Measurements from ENCODE around the gene CEP43. TPM values are rescaled to one million over a fixed set of nuclear protein-coding genes. Genes with fewer than 3 reads are reported as not detected.
"Not testable (repeated sequence)": the region's sequence is repeated elsewhere in the genome, so short reads cannot be mapped to it uniquely, and the experiment has no call there.

The CEP43 gene
- total RNA-seq, result 1 to 10 TPM; 4.4 to 8.3 (median 5.9) TPM

GRCh38 chr6:166999145-166999883, at the start of gene CEP43:
Gene CEP43, plus strand, starts transcription at chr6:166999397. Its CDS starts 16 bp downstream, at chr6:166999413.
- Histone ChIP-seq H3K27ac (peak within 1 kb of the TSS; percentile 54 to 79 (median 67)), H3K36me3 (no peaks in the 10 kb centered on the region), H3K27me3 (no peaks in the 10 kb centered on the region), H3K4me3 (peak within 1 kb of the TSS; percentile 66 to 97 (median 75)), H3K9me3 (no peaks in the 10 kb centered on the region), H3K4me1 (peaks cover 9 to 18% of the 10 kb centered on the region in 2 donors)
- no peak for TF ChIP-seq POLR2A (IDR thresholded peaks at IDR 0.05)
- TF ChIP-seq, protein P1, sequence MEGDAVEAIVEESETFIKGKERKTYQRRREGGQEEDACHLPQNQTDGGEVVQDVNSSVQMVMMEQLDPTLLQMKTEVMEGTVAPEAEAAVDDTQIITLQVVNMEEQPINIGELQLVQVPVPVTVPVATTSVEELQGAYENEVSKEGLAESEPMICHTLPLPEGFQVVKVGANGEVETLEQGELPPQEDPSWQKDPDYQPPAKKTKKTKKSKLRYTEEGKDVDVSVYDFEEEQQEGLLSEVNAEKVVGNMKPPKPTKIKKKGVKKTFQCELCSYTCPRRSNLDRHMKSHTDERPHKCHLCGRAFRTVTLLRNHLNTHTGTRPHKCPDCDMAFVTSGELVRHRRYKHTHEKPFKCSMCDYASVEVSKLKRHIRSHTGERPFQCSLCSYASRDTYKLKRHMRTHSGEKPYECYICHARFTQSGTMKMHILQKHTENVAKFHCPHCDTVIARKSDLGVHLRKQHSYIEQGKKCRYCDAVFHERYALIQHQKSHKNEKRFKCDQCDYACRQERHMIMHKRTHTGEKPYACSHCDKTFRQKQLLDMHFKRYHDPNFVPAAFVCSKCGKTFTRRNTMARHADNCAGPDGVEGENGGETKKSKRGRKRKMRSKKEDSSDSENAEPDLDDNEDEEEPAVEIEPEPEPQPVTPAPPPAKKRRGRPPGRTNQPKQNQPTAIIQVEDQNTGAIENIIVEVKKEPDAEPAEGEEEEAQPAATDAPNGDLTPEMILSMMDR (IDR thresholded peaks at IDR 0.05 in 4 of 5, conservative IDR thresholded peaks at IDR 0.05 in 1 of 5), result peak in 2 of 5 experiments; percentile 20 to 21
- peak; percentile 83 to 88 for DNase-seq
- ATAC-seq, result peak; percentile 95 to 96
- in situ Hi-C loops (cut with MboI; ENCODE audit: low sequenced_read_pairs in 4 of 4) (loop anchor here in 3 of 4 donors (25.0 kb wide), 1 partner anchor 212 kb away; no protein-coding TSS in a partner anchor), intact Hi-C loops (cut with DNase I; ENCODE audit: low total_unique reads) (loop anchor here (1.0 kb wide), 1 partner anchor 43 kb away; the partner anchor contains the start of gene RNASET2)

GRCh38 chr6:166949528-166950442, 49.4 kb upstream of the CEP43 start:
- Histone ChIP-seq H3K27ac (peak overlapping the region in 1 of 4 donors; percentile 26), H3K9me3 (no peaks in the 10 kb centered on the region), H3K4me3 (no peak overlapping the region), H3K36me3 (peaks cover 0 to 7% of the 10 kb centered on the region in 2 donors), H3K4me1 (no peaks in the 10 kb centered on the region), H3K27me3 (no peaks in the 10 kb centered on the region)
- DNase-seq, result no peak
- no peak for ATAC-seq
- TF ChIP-seq POLR2A (IDR thresholded peaks at IDR 0.05), result no peak
- TF ChIP-seq, protein P1 (IDR thresholded peaks at IDR 0.05 in 4 of 5, conservative IDR thresholded peaks at IDR 0.05 in 1 of 5), result no peak
- in situ Hi-C loops (cut with MboI; ENCODE audit: low sequenced_read_pairs in 4 of 4), result no loop called here
- intact Hi-C loops (cut with DNase I; ENCODE audit: low total_unique reads), result loop anchor here (10.0 kb wide), 1 partner anchor 165 kb away; no protein-coding TSS in a partner anchor

DNA sequence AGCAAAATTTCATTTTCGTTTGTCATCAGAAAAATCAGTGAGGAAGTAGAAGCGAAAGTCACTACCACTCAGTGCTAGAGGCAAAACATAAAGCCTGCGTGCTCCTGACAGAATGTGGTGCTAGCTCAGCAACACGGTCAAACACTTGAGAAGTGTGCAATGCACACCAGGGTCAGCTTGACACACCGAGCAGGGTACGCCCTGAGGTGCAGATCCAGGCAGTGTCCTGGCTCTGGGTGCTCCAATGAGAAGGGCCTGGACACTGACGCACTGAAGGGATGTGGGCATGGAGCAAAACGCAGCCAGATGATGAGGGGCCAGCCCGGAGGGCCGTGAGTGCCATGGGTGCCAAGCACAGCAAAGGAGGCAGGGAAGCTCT, 48.8 kb upstream of the CEP43 start:
- no peak for ATAC-seq
- peaks cover 0 to 7% of the 10 kb centered on the region in 2 donors for H3K36me3 ChIP-seq
- no peak overlapping the region for H3K4me3 ChIP-seq
- in situ Hi-C loops (cut with MboI; ENCODE audit: low sequenced_read_pairs in 4 of 4) (no loop called here), intact Hi-C loops (cut with DNase I; ENCODE audit: low total_unique reads) (loop anchor here (10.0 kb wide), 1 partner anchor 166 kb away; no protein-coding TSS in a partner anchor)
- no peaks in the 10 kb centered on the region for H3K27me3 ChIP-seq
- H3K9me3 ChIP-seq, result no peaks in the 10 kb centered on the region
- peak overlapping the region; percentile 53 to 66 (median 61) for H3K27ac ChIP-seq
- TF ChIP-seq POLR2A (IDR thresholded peaks at IDR 0.05), result no peak
- TF ChIP-seq, protein P1 (IDR thresholded peaks at IDR 0.05 in 4 of 5, conservative IDR thresholded peaks at IDR 0.05 in 1 of 5), result no peak
- no peak for DNase-seq
- H3K4me1 ChIP-seq, result peaks cover 0 to 5% of the 10 kb centered on the region in 2 donors

- ATAC-seq; in situ Hi-C loops (cut with MboI; ENCODE audit: low sequenced_read_pairs in 4 of 4); H3K9me3 ChIP-seq; H3K36me3 ChIP-seq; H3K27me3 ChIP-seq: not testable (repeated sequence)
- Histone ChIP-seq H3K4me3 (peak overlapping the region in 3 of 4 donors; percentile 29 to 34 (median 32)), H3K27ac (peak overlapping the region; percentile 53 to 66 (median 61)), H3K4me1 (peaks cover 0 to 11% of the 10 kb centered on the region in 2 donors)
- intact Hi-C loops (cut with DNase I; ENCODE audit: low total_unique reads), result loop anchor here (10.0 kb wide), 1 partner anchor 166 kb away; no protein-coding TSS in a partner anchor
- peak in 1 of 2 donors; percentile 43 for DNase-seq
- TF ChIP-seq, protein P1 (IDR thresholded peaks at IDR 0.05 in 4 of 5, conservative IDR thresholded peaks at IDR 0.05 in 1 of 5), result peak; percentile 35 to 61 (median 52)
Observed at GRCh38 chr6:166950892-166951669, 48.1 kb upstream of the CEP43 start.
